ENCODE data around the gene TLE7.

DNA sequence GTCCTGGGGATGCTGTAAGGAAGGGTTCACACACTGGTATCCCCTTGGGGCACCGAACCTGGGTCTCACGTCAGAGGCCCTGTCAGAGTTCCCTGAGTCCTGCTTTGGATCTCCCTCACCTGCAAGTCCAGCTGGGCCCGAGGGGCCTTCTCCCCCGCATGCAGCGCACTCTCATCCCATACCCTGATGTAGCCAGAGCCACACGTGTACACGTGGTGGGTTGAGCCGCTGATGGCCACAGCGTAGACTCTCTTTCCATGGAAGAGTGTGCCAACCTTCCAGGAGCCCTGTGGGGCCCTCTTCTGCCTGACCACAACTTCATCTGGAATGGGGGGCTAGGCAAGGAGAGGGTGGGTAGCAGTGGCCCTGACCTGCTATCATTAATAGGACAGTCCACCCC, 9.9 kb downstream of the TLE7 start:
- TF ChIP-seq, protein P1, sequence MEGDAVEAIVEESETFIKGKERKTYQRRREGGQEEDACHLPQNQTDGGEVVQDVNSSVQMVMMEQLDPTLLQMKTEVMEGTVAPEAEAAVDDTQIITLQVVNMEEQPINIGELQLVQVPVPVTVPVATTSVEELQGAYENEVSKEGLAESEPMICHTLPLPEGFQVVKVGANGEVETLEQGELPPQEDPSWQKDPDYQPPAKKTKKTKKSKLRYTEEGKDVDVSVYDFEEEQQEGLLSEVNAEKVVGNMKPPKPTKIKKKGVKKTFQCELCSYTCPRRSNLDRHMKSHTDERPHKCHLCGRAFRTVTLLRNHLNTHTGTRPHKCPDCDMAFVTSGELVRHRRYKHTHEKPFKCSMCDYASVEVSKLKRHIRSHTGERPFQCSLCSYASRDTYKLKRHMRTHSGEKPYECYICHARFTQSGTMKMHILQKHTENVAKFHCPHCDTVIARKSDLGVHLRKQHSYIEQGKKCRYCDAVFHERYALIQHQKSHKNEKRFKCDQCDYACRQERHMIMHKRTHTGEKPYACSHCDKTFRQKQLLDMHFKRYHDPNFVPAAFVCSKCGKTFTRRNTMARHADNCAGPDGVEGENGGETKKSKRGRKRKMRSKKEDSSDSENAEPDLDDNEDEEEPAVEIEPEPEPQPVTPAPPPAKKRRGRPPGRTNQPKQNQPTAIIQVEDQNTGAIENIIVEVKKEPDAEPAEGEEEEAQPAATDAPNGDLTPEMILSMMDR (IDR thresholded peaks at IDR 0.05; ENCODE audit: borderline replicate concordance, extremely low read depth, low read length, poor library complexity, severe bottlenecking): no peak
- no peak for TF ChIP-seq EZH2 (IDR thresholded peaks at IDR 0.05; ENCODE audit: borderline replicate concordance, low read depth, low read length, severe bottlenecking)
